RWPE1 (cell line): ENCODE results near the gene BMP4.

Experiments
- CTCF ChIA-PET: fragments of 350-600 bp; sonication (Branson Sonifier 250); formaldehyde crosslinking; extraction: SDS; loops from one replicate; lab custom pipeline; 2021; lab: Yijun Ruan, JAX
- POLR2A ChIA-PET: fragments of 400-600 bp; formaldehyde crosslinking; extraction: SDS; loops from one replicate; lab custom pipeline; 2020; ENCODE audit warnings: antibody characterized with exemption; ENCODE audit not compliant: low non-redundant PET; lab: Yijun Ruan, JAX
- DNase-seq: peaks from one replicate; pipeline ENCODE4 v3.0.0; 2012; ENCODE audit warnings: low spot score
- H3K27ac ChIP-seq: fragments of 450-650 bp; 2 replicates; pipeline ENCODE4 v1.5.1; 2017
- TF ChIP-seq, protein P1 (sequence below): fragments of 450-650 bp; conservative IDR thresholded peaks from 2 replicates; pipeline ENCODE4 v1.5.1; 2017; ENCODE audit warnings: low read depth, mild to moderate bottlenecking

BMP4 gene

DNA sequence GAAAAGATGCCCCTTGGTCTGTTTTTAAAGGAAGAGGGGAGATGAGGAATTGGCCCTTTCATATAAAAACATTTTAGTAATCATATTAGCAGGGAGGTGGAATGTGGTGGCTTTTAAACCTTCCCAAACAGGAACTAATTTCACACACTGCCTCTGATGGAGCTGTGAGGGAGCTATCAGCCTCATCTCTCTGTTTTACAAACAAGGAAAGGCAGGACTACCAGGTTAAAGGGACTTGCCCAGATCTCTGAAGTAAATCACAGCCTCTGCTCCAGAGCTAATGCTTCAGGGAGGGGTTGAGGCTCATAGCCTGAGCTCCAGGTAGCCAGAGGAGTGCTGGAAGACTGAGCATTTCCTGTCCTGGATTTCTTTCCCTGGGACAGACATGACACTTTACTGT, 1.1 kb upstream of the BMP4 start:
- TF ChIP-seq, protein P1, sequence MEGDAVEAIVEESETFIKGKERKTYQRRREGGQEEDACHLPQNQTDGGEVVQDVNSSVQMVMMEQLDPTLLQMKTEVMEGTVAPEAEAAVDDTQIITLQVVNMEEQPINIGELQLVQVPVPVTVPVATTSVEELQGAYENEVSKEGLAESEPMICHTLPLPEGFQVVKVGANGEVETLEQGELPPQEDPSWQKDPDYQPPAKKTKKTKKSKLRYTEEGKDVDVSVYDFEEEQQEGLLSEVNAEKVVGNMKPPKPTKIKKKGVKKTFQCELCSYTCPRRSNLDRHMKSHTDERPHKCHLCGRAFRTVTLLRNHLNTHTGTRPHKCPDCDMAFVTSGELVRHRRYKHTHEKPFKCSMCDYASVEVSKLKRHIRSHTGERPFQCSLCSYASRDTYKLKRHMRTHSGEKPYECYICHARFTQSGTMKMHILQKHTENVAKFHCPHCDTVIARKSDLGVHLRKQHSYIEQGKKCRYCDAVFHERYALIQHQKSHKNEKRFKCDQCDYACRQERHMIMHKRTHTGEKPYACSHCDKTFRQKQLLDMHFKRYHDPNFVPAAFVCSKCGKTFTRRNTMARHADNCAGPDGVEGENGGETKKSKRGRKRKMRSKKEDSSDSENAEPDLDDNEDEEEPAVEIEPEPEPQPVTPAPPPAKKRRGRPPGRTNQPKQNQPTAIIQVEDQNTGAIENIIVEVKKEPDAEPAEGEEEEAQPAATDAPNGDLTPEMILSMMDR, result no peak
- DNase-seq, result no peak
- ChIA-PET CTCF (interaction anchor here (0.7 to 1.1 kb wide), 2 partner anchors 13 to 42 kb away, joined by 3 read pairs; no protein-coding TSS in a partner anchor), POLR2A (no interaction called here)
- H3K27ac ChIP-seq, result no peak overlapping the region

- CTCF ChIA-PET, result interaction anchor here (0.6 to 0.7 kb wide), 2 partner anchors 250 to 359 kb away, joined by 3 read pairs; no protein-coding TSS in a partner anchor
- TF ChIP-seq, protein P1, result no peak
- POLR2A ChIA-PET, result no interaction called here
- H3K27ac ChIP-seq, result peak overlapping the region; percentile 48
- no peak for DNase-seq
Measured at GRCh38 chr14:53955671-53956426, 776 bp downstream of the BMP4 start.

GRCh38 chr14:53955229-53955556, 1.4 kb downstream of the BMP4 start:
- no peak overlapping the region for H3K27ac ChIP-seq
- CTCF ChIA-PET, result interaction anchor here (1.0 to 1.4 kb wide), 2 partner anchors 9 to 220 kb away, joined by 3 to 4 read pairs; no protein-coding TSS in a partner anchor
- POLR2A ChIA-PET, result no interaction called here

GRCh38 chr14:53954551-53955228, 1.9 kb downstream of the BMP4 start:
- no peak for DNase-seq
- TF ChIP-seq, protein P1, result 0 out of 2 replicates have a peak, but pooled peaks have one; percentile 14
- H3K27ac ChIP-seq, result peak overlapping the region; percentile 85
- ChIA-PET POLR2A (no interaction called here), CTCF (interaction anchor here (0.5 to 1.4 kb wide), 3 partner anchors 10 to 377 kb away, joined by 3 to 4 read pairs (median 3); no protein-coding TSS in a partner anchor)

More at GRCh38 chr14:53955229-53955556, 1.4 kb downstream of the BMP4 start:
- TF ChIP-seq, protein P1, result no peak
- DNase-seq, result no peak

- CTCF ChIA-PET, result interaction anchor here (0.5 to 1.4 kb wide), 4 partner anchors 10 to 376 kb away, joined by 3 to 4 read pairs (median 4); no protein-coding TSS in a partner anchor
- DNase-seq, result no peak
- POLR2A ChIA-PET, result no interaction called here
- peak overlapping the region; percentile 85 for H3K27ac ChIP-seq
- TF ChIP-seq, protein P1, result no peak
Measured at GRCh38 chr14:53953828-53954550, 2.6 kb downstream of the BMP4 start.
